Ishikawa (cell line): ENCODE measurements around the gene TSPAN11.

Source experiments
- CEBPB ChIP-seq: IDR thresholded peaks from 2 replicates; pipeline ENCODE4 v1.6.1; 2012
- FOXM1 ChIP-seq: IDR thresholded peaks from 2 replicates; pipeline ENCODE4 v1.6.1; 2012; ENCODE audit warnings: low read depth, borderline replicate concordance
- MAX ChIP-seq: IDR thresholded peaks from 2 replicates; pipeline ENCODE4 v1.6.1; 2012
- REST ChIP-seq: IDR thresholded peaks from 2 replicates; pipeline ENCODE4 v1.6.1; 2012; ENCODE audit warnings: low read depth, mild to moderate bottlenecking
- YY1 ChIP-seq: IDR thresholded peaks from 2 replicates; pipeline ENCODE4 v1.6.1; 2012; ENCODE audit warnings: low read depth

DNA sequence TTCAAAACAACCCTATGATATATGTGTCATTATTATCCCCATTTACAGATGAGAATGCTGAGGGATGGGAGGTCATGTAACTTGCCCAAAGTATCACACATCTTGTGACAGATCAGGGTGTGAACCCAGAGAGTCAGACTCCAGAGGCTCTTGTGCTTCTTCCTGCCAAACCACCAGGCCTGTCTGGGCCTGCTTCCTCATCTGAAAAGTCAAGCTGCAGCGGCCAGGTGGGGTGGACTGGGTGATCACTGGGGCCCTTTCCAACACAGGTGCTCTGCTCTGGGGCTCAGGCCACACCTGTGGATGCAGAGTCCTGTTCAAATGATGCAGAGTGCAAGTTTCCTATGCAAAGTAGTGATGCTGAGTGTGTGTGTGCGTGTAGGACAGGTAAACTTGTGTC, 26.7 kb downstream of the TSPAN11 start:
- TF ChIP-seq MAX = no peak
- no peak for TF ChIP-seq REST
- TF ChIP-seq CEBPB = no peak
- no peak for TF ChIP-seq YY1
- no peak for TF ChIP-seq FOXM1
